Right atrium auricular region (tissue), 2 donors: Measurements from ENCODE around the gene RUVBL1. TPM values are rescaled to one million over a fixed set of nuclear protein-coding genes. Genes with fewer than 3 reads are reported as not detected.

ENCODE experiments used
- DNase-seq: peaks from one replicate; pipeline ENCODE4 v3.0.0-alpha.2; 2019; ENCODE audit warnings: low spot score
- H3K27ac ChIP-seq, 2 donors: fragments of 200-600 bp; sonication (generic); 1 replicate in 1 of 2; 2 replicates in 1 of 2; pipeline ENCODE4 v1.5.1; 2016 to 2019
- H3K27me3 ChIP-seq, 2 donors: fragments of 200-600 bp; sonication (generic); one replicate each; pipeline versions ENCODE4 v1.5.1 to v1.6.0; 2017 to 2019
- H3K36me3 ChIP-seq: fragments of 200-600 bp; sonication (generic); one replicate; pipeline ENCODE4 v1.5.1; 2016
- H3K4me1 ChIP-seq, 2 donors: fragments of 200-600 bp; sonication (generic); one replicate each; pipeline versions ENCODE4 v1.5.1 to v1.6.0; 2017 to 2019
- H3K4me3 ChIP-seq, 2 donors: fragments of 200-600 bp; sonication (generic); 1 replicate in 1 of 2; 2 replicates in 1 of 2; pipeline ENCODE4 v1.5.1; 2017 to 2019; ENCODE audit warnings: mild to moderate bottlenecking in 1 of 2, moderate library complexity in 1 of 2
- H3K9me3 ChIP-seq, 2 donors: fragments of 200-600 bp; sonication (generic); one replicate each; pipeline ENCODE4 v1.5.1; 2019
- CTCF ChIP-seq, 2 donors: fragments of 200-600 bp; sonication (generic); IDR thresholded peaks; one replicate each; pipeline ENCODE4 v1.5.1; 2019; ENCODE audit warnings: antibody characterized with exemption in 2 of 2
- total RNA-seq, 2 donors: library from RNA; depleted of rRNA; stranded (reverse); fragments of >200 nt; gene quantifications; one replicate each; pipeline ENCODE4 v1.1.0, GENCODE V29; 2016

The RUVBL1 gene
- total RNA-seq: 10 to 100 TPM; 20.9 to 31.0 TPM

- peak; percentile 97 for DNase-seq
- TF ChIP-seq CTCF (IDR thresholded peaks at IDR 0.05): no peak
- H3K36me3 ChIP-seq: no peaks in the 10 kb centered on the region
- H3K9me3 ChIP-seq: no peaks in the 10 kb centered on the region
- peak within 1 kb of the TSS; percentile 82 to 88 for H3K4me3 ChIP-seq
- H3K4me1 ChIP-seq: peaks cover 0 to 18% of the 10 kb centered on the region in 2 donors
- peak within 1 kb of the TSS; percentile 76 to 78 for H3K27ac ChIP-seq
- no peaks in the 10 kb centered on the region for H3K27me3 ChIP-seq
These were observed at the start of gene RUVBL1 for GRCh38 chr3:128123538-128124368. TSS of gene RUVBL1 (minus strand) at chr3:128123812. CDS start at chr3:128123724, 88 bp downstream.

GRCh38 chr3:128173200-128173599 is 49.6 kb upstream of the RUVBL1 start:
- Histone ChIP-seq H3K27me3 (no peaks in the 10 kb centered on the region), H3K27ac (no peak overlapping the region), H3K36me3 (no peaks in the 10 kb centered on the region), H3K4me1 (peaks cover 0 to 43% of the 10 kb centered on the region in 2 donors), H3K4me3 (no peak overlapping the region), H3K9me3 (no peaks in the 10 kb centered on the region)
- no peak for TF ChIP-seq CTCF (IDR thresholded peaks at IDR 0.05)
- DNase-seq: no peak

GRCh38 chr3:128170866-128171516 is 47.4 kb upstream of the RUVBL1 start:
- Histone ChIP-seq H3K36me3 (no peaks in the 10 kb centered on the region), H3K27me3 (no peaks in the 10 kb centered on the region), H3K4me3 (no peak overlapping the region), H3K9me3 (no peaks in the 10 kb centered on the region), H3K4me1 (peaks cover 0 to 52% of the 10 kb centered on the region in 2 donors), H3K27ac (no peak overlapping the region)
- TF ChIP-seq CTCF (IDR thresholded peaks at IDR 0.05): peak; percentile 45 to 82
- peak; percentile 74 for DNase-seq

GRCh38 chr3:128168836-128169235 is 45.2 kb upstream of the RUVBL1 start:
- DNase-seq: no peak
- Histone ChIP-seq H3K27me3 (no peaks in the 10 kb centered on the region), H3K4me1 (peaks cover 0 to 34% of the 10 kb centered on the region in 2 donors), H3K4me3 (no peak overlapping the region), H3K9me3 (no peaks in the 10 kb centered on the region), H3K27ac (peak overlapping the region in 1 of 2 donors; percentile 2), H3K36me3 (no peaks in the 10 kb centered on the region)
- TF ChIP-seq CTCF (IDR thresholded peaks at IDR 0.05): no peak

DNA sequence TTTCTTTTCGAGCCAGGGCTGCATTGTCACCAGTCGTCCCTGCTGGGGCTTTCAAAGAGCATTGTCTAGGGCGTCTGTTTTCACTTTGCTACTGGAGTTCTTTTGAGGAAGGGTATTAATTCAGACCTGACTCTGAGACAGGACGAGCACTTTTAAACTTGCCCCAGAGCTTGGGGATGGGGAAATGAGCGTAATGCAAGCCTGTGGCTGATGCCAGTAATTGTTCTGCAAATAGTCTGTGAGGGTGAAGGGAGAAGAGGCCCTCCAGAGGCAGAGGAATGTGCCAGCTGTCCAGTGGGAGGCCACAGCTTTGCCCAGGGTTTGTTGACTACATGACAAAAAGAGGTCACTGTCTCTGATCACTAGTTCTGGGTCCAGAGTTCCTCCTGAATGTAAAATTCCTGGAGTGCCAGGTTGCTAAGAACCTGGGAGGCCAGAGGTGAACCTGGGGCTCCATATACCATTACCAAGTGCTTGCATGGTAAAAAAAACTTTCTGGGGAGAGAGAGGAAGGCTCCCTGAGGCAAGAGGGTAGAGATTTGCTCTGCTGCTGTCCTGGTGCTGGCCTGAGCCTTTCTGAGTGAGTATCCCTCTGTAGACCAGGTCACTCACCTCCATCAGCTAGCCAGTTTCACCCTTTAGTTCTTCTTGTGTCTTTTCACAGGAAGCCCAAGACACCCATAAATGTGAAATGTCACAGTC is 44.5 kb upstream of the RUVBL1 start:
- H3K27me3 ChIP-seq: no peaks in the 10 kb centered on the region
- peak overlapping the region; percentile 2 to 12 for H3K27ac ChIP-seq
- H3K36me3 ChIP-seq: no peaks in the 10 kb centered on the region
- no peaks in the 10 kb centered on the region for H3K9me3 ChIP-seq
- H3K4me1 ChIP-seq: peaks cover 0 to 27% of the 10 kb centered on the region in 2 donors
- DNase-seq: no peak
- H3K4me3 ChIP-seq: no peak overlapping the region
- TF ChIP-seq CTCF (IDR thresholded peaks at IDR 0.05): no peak
